NT2/D1 (cell line): ENCODE results near the gene STOX1.

ENCODE experiments used
- SUZ12 ChIP-seq: IDR thresholded peaks from 2 replicates; pipeline ENCODE4 v1.6.1; 2011; ENCODE audit not compliant: insufficient read length, insufficient read depth; ENCODE audit errors: extremely low read depth
- ZNF274 ChIP-seq: IDR thresholded peaks from 2 replicates; pipeline ENCODE4 v1.6.1; 2011; ENCODE audit warnings: mild to moderate bottlenecking, low read depth, low read length

DNA sequence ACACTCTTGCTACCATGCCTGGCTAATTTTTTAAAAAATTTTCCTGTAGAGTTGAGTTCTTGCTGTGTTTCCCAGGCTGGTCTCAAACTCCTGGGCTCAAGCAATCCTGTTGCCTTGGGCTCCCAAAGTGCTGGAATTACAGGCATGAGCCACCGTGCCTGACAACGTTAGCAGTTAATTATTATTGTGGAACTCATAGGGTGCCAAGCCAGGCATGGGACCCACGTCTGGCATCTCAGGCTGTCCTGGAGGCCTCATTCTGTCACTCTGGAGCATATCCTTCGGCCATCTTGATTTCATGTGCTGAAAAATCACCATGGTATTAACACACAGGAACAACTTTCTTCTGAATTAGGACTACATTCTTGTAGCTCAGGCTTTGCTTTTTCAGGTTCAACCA is 21.5 kb downstream of the STOX1 start:
- TF ChIP-seq ZNF274: no peak
- no peak for TF ChIP-seq SUZ12
